Common myeloid progenitor, CD34-positive (primary cell): Measurements from ENCODE around the gene DTNBP1.
A peak's percentile ranks its signal among the peaks of the same experiment; 100 is the strongest.

Experiments used
- CTCF ChIA-PET: fragments of 350-600 bp; sonication (Branson Sonifier 250); formaldehyde crosslinking; loops from one replicate; lab custom pipeline; 2021; ENCODE audit warnings: antibody characterized with exemption; lab: Charles Lee
- POLR2A ChIA-PET: fragments of 350-600 bp; sonication (Branson Sonifier 250); formaldehyde crosslinking; loops from one replicate; lab custom pipeline; 2021; ENCODE audit warnings: antibody characterized with exemption; lab: Charles Lee
- DNase-seq, 3 donors: peaks; one replicate each; pipeline versions ENCODE4 v3.0.0 to v3.0.0-alpha.2; 2013
- H3K27ac ChIP-seq, 2 experiments: 1 replicate in 1 of 2; 2 replicates in 1 of 2; pipeline ENCODE4 v1.7.0; 2013; ENCODE audit warnings: inconsistent platforms in 2 of 2, low read length in 2 of 2, mild to moderate bottlenecking in 2 of 2, low read depth in 1 of 2, moderate library complexity in 1 of 2; ENCODE audit not compliant: severe bottlenecking in 2 of 2, insufficient read depth in 1 of 2, poor library complexity in 1 of 2
- H3K27me3 ChIP-seq, 5 experiments: replicated peaks in 2 of 5; 1 replicate in 3 of 5; 2 replicates in 2 of 5; pipeline versions ENCODE4 v1.6.1 to v1.7.0; 2013; ENCODE audit warnings: low read length in 4 of 5, mild to moderate bottlenecking in 2 of 5, moderate library complexity in 2 of 5, inconsistent platforms in 1 of 5; ENCODE audit not compliant: insufficient read depth in 5 of 5, control insufficient read depth in 4 of 5
- H3K36me3 ChIP-seq, 4 experiments: 1 replicate in 2 of 4; 2 replicates in 2 of 4; pipeline versions ENCODE4 v1.6.1 to v1.7.0; 2013; ENCODE audit warnings: low read length in 3 of 4, control low read depth in 1 of 4, mild to moderate bottlenecking in 1 of 4; ENCODE audit not compliant: control insufficient read depth in 4 of 4, insufficient read depth in 4 of 4
- H3K4me1 ChIP-seq, 4 experiments: 1 replicate in 3 of 4; 2 replicates in 1 of 4; pipeline versions ENCODE4 v1.6.1 to v1.7.1; 2013; ENCODE audit warnings: low read length in 3 of 4, mild to moderate bottlenecking in 3 of 4, control low read depth in 1 of 4, inconsistent platforms in 1 of 4, moderate library complexity in 1 of 4; ENCODE audit not compliant: control insufficient read depth in 4 of 4, insufficient read depth in 4 of 4; ENCODE audit errors: control extremely low read depth in 1 of 4
- H3K4me3 ChIP-seq, 7 experiments: 1 replicate in 4 of 7; 2 replicates in 3 of 7; pipeline versions ENCODE4 v1.5.1 to v1.7.0; 2013; ENCODE audit warnings: mild to moderate bottlenecking in 7 of 7, low read length in 6 of 7, moderate library complexity in 6 of 7, inconsistent platforms in 2 of 7, low read depth in 2 of 7, control low read depth in 1 of 7; ENCODE audit not compliant: insufficient read depth in 4 of 7, control insufficient read depth in 1 of 7; ENCODE audit errors: extremely low read depth in 1 of 7
- H3K9me3 ChIP-seq, 5 experiments: 1 replicate in 4 of 5; 2 replicates in 1 of 5; pipeline versions ENCODE4 v1.6.1 to v1.7.1; 2013; ENCODE audit warnings: low read length in 4 of 5, mild to moderate bottlenecking in 2 of 5, inconsistent platforms in 1 of 5, low read depth in 1 of 5, moderate library complexity in 1 of 5; ENCODE audit not compliant: control insufficient read depth in 4 of 5, insufficient read depth in 2 of 5; ENCODE audit errors: control extremely low read depth in 1 of 5
- WGBS: methylation state at CpG from one replicate; pipeline ENCODE4 v1.1.5; 2013; ENCODE audit not compliant: insufficient coverage; 5-methylcytosine and 5-hydroxymethylcytosine counted together

DTNBP1 gene

GRCh38 chr6:15596186-15596896 is 66.5 kb downstream of the DTNBP1 start:
- Histone ChIP-seq H3K4me1 (peaks cover 2 to 14% (median 6%) of the 10 kb centered on the region in 4 experiments), H3K27ac (no peak overlapping the region), H3K4me3 (no peak overlapping the region), H3K27me3 (no peaks in the 10 kb centered on the region), H3K36me3 (peaks cover 0 to 15% (median 9%) of the 10 kb centered on the region in 4 experiments), H3K9me3 (no peaks in the 10 kb centered on the region)
- ChIA-PET POLR2A (interaction anchor here (1.2 kb wide), 1 partner anchor 17 kb away, joined by 3 read pairs; no protein-coding TSS in a partner anchor), CTCF (interaction anchor here (1.1 to 1.6 kb wide), 2 partner anchors 10 to 28 kb away, joined by 4 to 5 read pairs; no protein-coding TSS in a partner anchor)
- DNase-seq = peak in 1 of 3 donors; percentile 17
- WGBS = 92% methylated on average over 8 of the region's 9 CpGs

- H3K9me3 ChIP-seq = no peaks in the 10 kb centered on the region
- peaks cover 0 to 12% (median 4%) of the 10 kb centered on the region in 4 experiments for H3K36me3 ChIP-seq
- WGBS = 75% methylated on average over 7 of the region's 7 CpGs
- no peaks in the 10 kb centered on the region for H3K27me3 ChIP-seq
- peaks cover 2 to 14% (median 6%) of the 10 kb centered on the region in 4 experiments for H3K4me1 ChIP-seq
- no peak overlapping the region for H3K4me3 ChIP-seq
- ChIA-PET POLR2A (interaction anchor here (1.2 kb wide), 1 partner anchor 17 kb away, joined by 3 read pairs; no protein-coding TSS in a partner anchor), CTCF (interaction anchor here (1.1 kb wide), 1 partner anchor 9 kb away, joined by 4 read pairs; no protein-coding TSS in a partner anchor)
- DNase-seq = no peak
- no peak overlapping the region for H3K27ac ChIP-seq
Observed at GRCh38 chr6:15595461-15596173, 67.2 kb downstream of the DTNBP1 start.

- WGBS = 100% methylated on average over 1 of the region's 7 CpGs
- Histone ChIP-seq H3K4me3 (no peak overlapping the region), H3K36me3 (peaks cover 0 to 4% (median 0%) of the 10 kb centered on the region in 4 experiments), H3K27me3 (no peaks in the 10 kb centered on the region), H3K4me1 (peaks cover 2 to 14% (median 6%) of the 10 kb centered on the region in 4 experiments), H3K27ac (no peak overlapping the region), H3K9me3 (no peaks in the 10 kb centered on the region)
- ChIA-PET POLR2A (interaction anchor here (0.6 kb wide), 1 partner anchor 40 kb away, joined by 5 read pairs; no protein-coding TSS in a partner anchor), CTCF (no interaction called here)
- no peak for DNase-seq
Observed at GRCh38 chr6:15594512-15595259, 68.1 kb downstream of the DTNBP1 start.

- Histone ChIP-seq H3K4me3 (no peak overlapping the region), H3K9me3 (no peaks in the 10 kb centered on the region), H3K27ac (no peak overlapping the region), H3K4me1 (peaks cover 2 to 14% (median 6%) of the 10 kb centered on the region in 4 experiments), H3K27me3 (no peaks in the 10 kb centered on the region), H3K36me3 (peaks cover 0 to 4% (median 1%) of the 10 kb centered on the region in 4 experiments)
- no peak for DNase-seq
- 88% methylated on average over 1 of the region's 2 CpGs for WGBS
- ChIA-PET POLR2A (no interaction called here), CTCF (interaction anchor here (0.8 kb wide), 1 partner anchor 13 kb away, joined by 3 read pairs; no protein-coding TSS in a partner anchor)
Observed at GRCh38 chr6:15593798-15594197, 69.0 kb downstream of the DTNBP1 start.

- H3K9me3 ChIP-seq = no peaks in the 10 kb centered on the region
- H3K36me3 ChIP-seq = peaks cover 0 to 4% (median 1%) of the 10 kb centered on the region in 4 experiments
- ChIA-PET CTCF (no interaction called here), POLR2A (no interaction called here)
- peaks cover 2 to 14% (median 6%) of the 10 kb centered on the region in 4 experiments for H3K4me1 ChIP-seq
- H3K27me3 ChIP-seq = no peaks in the 10 kb centered on the region
- 100% methylated on average over 1 of the region's 2 CpGs for WGBS
- H3K27ac ChIP-seq = no peak overlapping the region
- no peak for DNase-seq
- no peak overlapping the region for H3K4me3 ChIP-seq
Observed at GRCh38 chr6:15592610-15593009, 70.2 kb downstream of the DTNBP1 start.

- no peak overlapping the region for H3K27ac ChIP-seq
- H3K9me3 ChIP-seq = no peaks in the 10 kb centered on the region
- H3K4me1 ChIP-seq = no peaks in the 10 kb centered on the region
- DNase-seq = peak in 2 of 3 donors; percentile 9 to 22
- ChIA-PET CTCF (no interaction called here), POLR2A (no interaction called here)
- no peaks in the 10 kb centered on the region for H3K27me3 ChIP-seq
- H3K4me3 ChIP-seq = no peak overlapping the region
- H3K36me3 ChIP-seq = peaks cover 0 to 4% (median 2%) of the 10 kb centered on the region in 4 experiments
- 100% methylated on average over 2 of the region's 3 CpGs for WGBS
Observed at GRCh38 chr6:15588971-15589634, 73.7 kb downstream of the DTNBP1 start.
